Activated CD8-positive, alpha-beta memory T cell treated with anti-CD3 and anti-CD28 coated beads, Interleukin-2, amount 10 ng/mL, durations not matched to agents 7 days and 5 days (primary cell): Measurements from ENCODE around the gene CLIP2. TPM values are rescaled to one million over a fixed set of nuclear protein-coding genes. Genes with fewer than 3 reads are reported as not detected.
"Not testable (repeated sequence)": the region's sequence is repeated elsewhere in the genome, so short reads cannot be mapped to it uniquely, and the experiment has no call there.

Source experiments
- ATAC-seq: fragments of 150-1000 bp; cut with Tn5 transposase; one replicate; pipeline ENCODE4 v1.10.0; 2021; ENCODE audit warnings: moderate library complexity
- CTCF ChIA-PET: fragments of 350-600 bp; sonication (Branson Sonifier 250); formaldehyde crosslinking; loops from one replicate; lab custom pipeline; 2021; ENCODE audit warnings: antibody characterized with exemption; lab: Charles Lee
- DNase-seq: peaks from one replicate; pipeline ENCODE4 v3.0.0-alpha.2; 2020
- H3K27ac Mint-ChIP-seq: one replicate; pipeline ENCODE4 v1.8.0; 2021; ENCODE audit warnings: mild to moderate bottlenecking, mixed read lengths
- H3K27me3 Mint-ChIP-seq: one replicate; pipeline ENCODE4 v1.8.0; 2021; ENCODE audit warnings: mixed read lengths
- H3K36me3 Mint-ChIP-seq: one replicate; pipeline ENCODE4 v1.8.0; 2021; ENCODE audit warnings: mild to moderate bottlenecking, mixed read lengths
- H3K4me1 Mint-ChIP-seq: one replicate; pipeline ENCODE4 v1.8.0; 2021; ENCODE audit warnings: mixed read lengths
- H3K4me3 Mint-ChIP-seq: one replicate; pipeline ENCODE4 v1.8.0; 2021; ENCODE audit warnings: mild to moderate bottlenecking, moderate library complexity, mixed read lengths
- H3K9me3 Mint-ChIP-seq: one replicate; pipeline ENCODE4 v1.8.0; 2022; ENCODE audit warnings: low read depth, mixed read lengths
- total RNA-seq, 2 experiments: library from RNA; stranded (reverse); gene quantifications; one replicate each; pipeline ENCODE4 v1.2.3, GENCODE V29; 2021

The CLIP2 gene
- total RNA-seq, 2 experiments from 2014 or later: 1.9 to 4.6 TPM

DNA sequence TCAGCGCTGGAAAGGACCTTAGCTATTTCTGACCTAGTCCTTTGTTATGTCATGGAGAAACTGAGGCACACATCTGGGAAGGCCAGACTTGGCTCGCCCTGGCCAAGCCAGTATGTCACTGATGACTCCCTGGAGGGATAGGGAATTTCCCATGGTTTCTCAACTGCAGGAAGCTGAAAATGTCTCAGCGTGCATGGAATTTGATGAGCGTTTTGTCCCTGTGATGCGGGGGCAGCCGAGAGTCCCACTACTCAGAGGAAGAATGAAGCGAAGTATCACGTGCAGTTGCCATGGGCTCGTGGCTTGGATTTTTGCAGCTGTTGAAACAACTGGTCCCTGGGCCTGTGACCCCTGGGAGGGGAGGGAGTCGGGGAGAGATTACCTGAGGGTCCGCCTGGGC, 44.8 kb downstream of the CLIP2 start:
- H3K9me3 Mint-ChIP-seq: no peaks in the 10 kb centered on the region
- peaks cover 9% of the 10 kb centered on the region for H3K4me1 Mint-ChIP-seq
- no peak overlapping the region for H3K4me3 Mint-ChIP-seq
- H3K27me3 Mint-ChIP-seq: no peaks in the 10 kb centered on the region
- no peak for DNase-seq
- ATAC-seq: no peak
- CTCF ChIA-PET: interaction anchor here (0.7 to 1.7 kb wide), 2 partner anchors 128 to 321 kb away, joined by 3 to 4 read pairs; no protein-coding TSS in a partner anchor
- no peak overlapping the region for H3K27ac Mint-ChIP-seq
- no peaks in the 10 kb centered on the region for H3K36me3 Mint-ChIP-seq

DNA sequence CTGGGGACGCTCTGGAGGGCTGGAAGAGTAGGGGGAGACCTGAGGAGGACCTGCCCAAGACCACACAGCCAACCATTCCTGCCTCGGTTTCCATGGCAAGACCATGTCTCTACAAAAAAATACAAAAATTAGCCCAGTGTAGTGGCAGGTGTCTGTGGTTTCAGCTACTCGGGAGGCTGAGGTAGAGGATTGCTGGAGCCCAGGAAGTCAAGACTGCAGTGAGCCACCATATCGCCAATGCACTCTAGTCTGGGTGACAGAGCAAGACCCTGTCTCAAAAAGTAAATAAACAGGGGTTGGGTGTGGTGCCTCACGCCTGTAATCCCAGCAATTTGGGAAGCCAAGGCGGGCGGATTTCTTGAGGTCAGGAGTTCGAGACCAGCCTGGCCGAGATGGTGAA, 48.7 kb downstream of the CLIP2 start:
- Mint-ChIP-seq H3K4me3 (no peak overlapping the region), H3K27me3 (no peaks in the 10 kb centered on the region), H3K4me1 (peaks cover 9% of the 10 kb centered on the region), H3K27ac (no peak overlapping the region), H3K9me3 (no peaks in the 10 kb centered on the region), H3K36me3 (no peaks in the 10 kb centered on the region)
- DNase-seq (no peak), ATAC-seq (no peak)
- CTCF ChIA-PET: no interaction called here

DNA sequence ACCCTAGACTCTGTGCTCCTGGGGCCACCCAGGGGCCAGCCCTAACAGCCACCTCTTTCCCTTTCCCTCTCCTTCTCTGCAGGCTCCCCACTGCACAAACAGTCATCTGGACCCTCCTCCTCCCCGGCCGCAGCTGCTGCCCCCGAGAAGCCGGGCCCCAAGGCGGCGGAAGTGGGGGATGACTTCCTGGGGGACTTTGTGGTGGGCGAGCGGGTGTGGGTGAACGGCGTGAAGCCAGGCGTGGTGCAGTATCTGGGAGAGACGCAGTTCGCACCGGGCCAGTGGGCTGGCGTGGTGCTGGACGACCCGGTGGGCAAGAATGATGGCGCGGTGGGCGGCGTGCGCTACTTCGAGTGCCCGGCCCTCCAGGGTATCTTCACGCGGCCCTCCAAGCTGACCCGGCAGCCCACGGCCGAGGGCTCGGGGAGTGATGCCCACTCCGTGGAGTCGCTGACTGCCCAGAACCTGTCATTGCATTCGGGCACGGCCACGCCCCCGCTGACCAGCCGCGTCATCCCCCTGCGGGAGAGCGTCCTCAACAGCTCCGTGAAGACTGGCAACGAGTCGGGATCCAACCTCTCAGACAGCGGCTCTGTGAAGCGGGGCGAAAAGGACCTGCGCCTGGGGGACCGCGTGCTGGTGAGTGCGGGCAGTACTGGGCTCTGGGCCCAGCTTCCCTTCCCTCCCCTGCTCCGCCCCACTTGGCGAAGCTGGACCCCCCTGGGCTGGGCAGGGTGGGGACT, 49.3 kb downstream of the CLIP2 start:
- H3K4me3 Mint-ChIP-seq: no peak overlapping the region
- DNase-seq: peak; percentile 43
- no peaks in the 10 kb centered on the region for H3K27me3 Mint-ChIP-seq
- CTCF ChIA-PET: no interaction called here
- no peaks in the 10 kb centered on the region for H3K9me3 Mint-ChIP-seq
- no peak overlapping the region for H3K27ac Mint-ChIP-seq
- peaks cover 9% of the 10 kb centered on the region for H3K4me1 Mint-ChIP-seq
- H3K36me3 Mint-ChIP-seq: no peaks in the 10 kb centered on the region
- no peak for ATAC-seq

DNA sequence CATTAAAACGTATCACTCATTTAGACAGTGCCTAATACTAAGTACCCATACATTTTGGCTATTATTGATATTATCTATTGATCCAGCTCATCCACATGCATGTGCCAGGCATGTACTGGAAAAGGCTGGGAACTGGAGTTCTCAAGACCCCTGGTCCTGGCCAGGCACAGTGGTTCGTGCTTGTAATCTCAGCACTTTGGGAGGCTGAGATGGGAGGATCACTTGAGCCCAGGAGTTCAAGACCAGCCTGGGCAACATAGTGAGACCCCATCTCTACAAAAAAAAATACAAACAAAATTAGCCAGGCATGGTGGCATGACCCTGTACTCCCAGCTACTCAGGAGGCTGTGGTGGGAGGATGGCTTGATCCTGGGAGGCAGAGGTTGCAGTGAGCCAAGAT, 50.4 kb downstream of the CLIP2 start:
- H3K27ac Mint-ChIP-seq, H3K4me3 Mint-ChIP-seq, CTCF ChIA-PET, DNase-seq, H3K4me1 Mint-ChIP-seq, H3K36me3 Mint-ChIP-seq, ATAC-seq, H3K9me3 Mint-ChIP-seq, H3K27me3 Mint-ChIP-seq: not testable (repeated sequence)

DNA sequence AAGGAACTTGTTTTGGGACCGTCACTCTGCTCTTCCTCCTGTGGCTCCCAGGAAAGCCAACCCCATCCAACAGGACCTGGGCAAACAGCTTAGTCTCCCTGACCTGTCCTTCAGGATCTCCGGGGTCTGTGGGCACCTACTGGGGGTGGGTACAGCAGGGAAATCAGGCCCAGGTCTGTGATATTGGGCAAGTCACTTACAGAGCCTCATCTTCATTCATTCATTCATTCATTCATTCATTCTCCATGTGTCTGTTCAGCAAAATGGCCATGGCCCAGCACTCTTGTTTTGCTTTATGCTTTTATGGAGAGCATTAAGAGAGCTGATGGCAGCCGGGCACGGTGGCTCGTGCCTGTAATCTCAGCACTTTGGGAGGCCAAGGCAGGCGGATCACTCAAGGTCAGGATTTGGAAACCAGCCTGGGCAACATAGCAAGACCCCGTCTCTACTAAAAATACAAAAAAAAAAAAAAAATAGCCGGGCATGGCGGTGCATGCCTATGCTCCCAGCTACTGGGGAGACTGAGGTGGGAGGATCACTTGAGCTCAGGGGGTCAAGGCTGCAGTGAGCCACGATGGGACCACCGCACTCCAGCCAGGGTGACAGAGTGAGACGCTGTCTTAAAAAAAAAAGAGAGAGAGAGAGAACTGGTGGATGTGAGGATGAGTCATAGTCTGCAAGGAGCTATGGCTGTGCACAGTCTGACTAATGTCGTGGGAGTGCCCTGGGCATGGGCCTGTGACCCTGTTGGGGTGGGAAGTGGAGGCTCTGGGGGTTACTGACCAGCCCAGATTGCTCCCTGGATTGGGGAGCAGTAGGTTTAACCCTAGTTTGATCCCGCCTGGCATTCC, 54.3 kb downstream of the CLIP2 start:
- Mint-ChIP-seq H3K27ac (no peak overlapping the region), H3K4me1 (peaks cover 2% of the 10 kb centered on the region), H3K36me3 (no peaks in the 10 kb centered on the region), H3K9me3 (no peaks in the 10 kb centered on the region), H3K27me3 (no peaks in the 10 kb centered on the region), H3K4me3 (no peak overlapping the region)
- ATAC-seq: peak; percentile 39
- no peak for DNase-seq
- CTCF ChIA-PET: interaction anchor here (0.6 kb wide), 1 partner anchor 64 kb away, joined by 4 read pairs; no protein-coding TSS in a partner anchor

DNA sequence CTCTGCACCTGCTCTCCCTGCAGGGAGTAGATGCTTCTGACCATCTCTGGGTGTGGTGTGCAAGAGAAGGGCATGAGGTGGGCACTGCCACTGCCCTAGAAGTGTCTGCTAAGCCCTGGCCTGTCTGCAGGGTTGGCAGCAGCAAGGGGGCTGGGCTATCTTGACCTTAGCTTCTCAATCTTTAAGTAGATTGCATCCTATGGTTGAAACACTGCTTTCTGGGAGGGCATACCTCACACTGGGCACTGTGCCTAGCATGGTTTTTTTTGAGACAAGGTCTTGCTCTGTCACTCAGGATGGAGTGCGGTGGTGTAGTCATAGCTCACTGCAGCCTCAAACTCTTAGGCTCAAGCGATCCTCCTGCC, 54.9 kb downstream of the CLIP2 start:
- no peaks in the 10 kb centered on the region for H3K4me1 Mint-ChIP-seq

DNA sequence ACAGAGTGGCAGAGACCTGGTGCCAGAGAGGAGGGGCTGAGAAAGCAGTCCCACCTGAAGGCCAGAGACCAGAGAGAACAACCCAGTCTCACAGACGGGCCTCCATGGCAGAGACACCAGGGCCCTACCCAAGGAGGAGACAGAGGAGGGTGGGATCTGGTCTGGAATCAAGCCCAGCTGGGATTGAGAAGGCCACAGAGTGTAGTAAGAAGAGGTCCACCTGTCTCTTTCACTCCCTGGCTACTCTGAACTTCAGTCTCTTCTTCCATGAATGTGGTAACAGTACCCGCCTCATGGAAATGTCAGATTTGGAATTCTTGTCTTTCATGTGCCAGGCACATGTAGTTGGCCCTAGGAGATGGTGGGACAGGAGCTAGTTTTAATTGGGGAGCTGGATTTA, 55.6 kb downstream of the CLIP2 start:
- no peaks in the 10 kb centered on the region for H3K9me3 Mint-ChIP-seq
- H3K4me1 Mint-ChIP-seq: no peaks in the 10 kb centered on the region
- H3K27me3 Mint-ChIP-seq: no peaks in the 10 kb centered on the region
- H3K4me3 Mint-ChIP-seq: no peak overlapping the region
- ATAC-seq (no peak), DNase-seq (no peak)
- H3K27ac Mint-ChIP-seq: no peak overlapping the region
- CTCF ChIA-PET: interaction anchor here (1.1 kb wide), 1 partner anchor 56 kb away, joined by 3 read pairs; no protein-coding TSS in a partner anchor
- no peaks in the 10 kb centered on the region for H3K36me3 Mint-ChIP-seq

More for the DNA sequence above, 54.9 kb downstream of the CLIP2 start:
- no peak overlapping the region for H3K27ac Mint-ChIP-seq
- no peak for DNase-seq
- ATAC-seq: no peak
- no peaks in the 10 kb centered on the region for H3K36me3 Mint-ChIP-seq
- H3K4me3 Mint-ChIP-seq: no peak overlapping the region
- CTCF ChIA-PET: no interaction called here
- no peaks in the 10 kb centered on the region for H3K27me3 Mint-ChIP-seq
- H3K9me3 Mint-ChIP-seq: no peaks in the 10 kb centered on the region

DNA sequence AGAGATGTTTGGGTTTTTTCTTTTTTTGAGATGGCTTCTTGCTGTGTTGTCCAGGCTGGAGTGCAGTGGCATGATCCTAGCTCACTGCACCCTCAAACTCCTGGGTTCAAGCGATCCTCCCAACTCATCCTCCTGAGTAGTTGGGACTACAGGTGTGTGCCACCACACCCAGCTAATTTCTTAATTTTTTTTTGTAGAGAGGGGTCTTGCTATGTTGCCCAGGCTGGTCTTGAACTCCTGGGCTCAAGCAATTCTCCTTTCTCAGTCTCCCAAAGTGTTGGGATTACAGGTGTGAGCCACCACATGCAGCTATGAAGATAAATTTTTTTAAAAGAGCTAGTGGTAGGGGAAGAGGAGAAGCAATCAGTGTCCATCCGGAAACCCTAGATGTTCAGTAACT, 56.8 kb downstream of the CLIP2 start:
- CTCF ChIA-PET: interaction anchor here (1.1 kb wide), 1 partner anchor 55 kb away, joined by 3 read pairs; no protein-coding TSS in a partner anchor
- H3K4me3 Mint-ChIP-seq: no peak overlapping the region
- no peaks in the 10 kb centered on the region for H3K4me1 Mint-ChIP-seq
- no peak overlapping the region for H3K27ac Mint-ChIP-seq
- H3K36me3 Mint-ChIP-seq: no peaks in the 10 kb centered on the region
- no peak for ATAC-seq
- no peaks in the 10 kb centered on the region for H3K27me3 Mint-ChIP-seq
- no peak for DNase-seq
- H3K9me3 Mint-ChIP-seq: no peaks in the 10 kb centered on the region

DNA sequence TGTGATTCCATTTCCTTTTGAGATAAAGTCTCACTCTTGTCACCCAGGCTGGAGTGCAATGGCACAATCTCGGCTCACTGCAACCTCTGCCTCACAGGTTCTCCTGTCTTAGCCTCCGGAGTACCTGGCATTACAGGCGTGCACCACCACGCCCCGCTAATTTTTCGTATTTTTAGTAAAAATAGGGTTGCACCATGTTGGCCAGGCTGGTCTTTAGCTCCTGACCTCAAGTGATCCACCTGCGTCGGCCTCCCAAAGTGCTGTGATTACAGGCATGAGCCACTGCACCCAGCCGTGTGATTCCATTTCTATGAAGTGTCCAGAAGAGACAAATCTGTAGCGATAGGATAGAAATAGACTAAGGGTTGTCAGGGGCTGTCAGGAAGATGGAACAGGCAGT, 60.4 kb downstream of the CLIP2 start:
- no peak for DNase-seq
- H3K27ac Mint-ChIP-seq: no peak overlapping the region
- no peaks in the 10 kb centered on the region for H3K4me1 Mint-ChIP-seq
- H3K27me3 Mint-ChIP-seq: no peaks in the 10 kb centered on the region
- H3K36me3 Mint-ChIP-seq: no peaks in the 10 kb centered on the region
- no peak overlapping the region for H3K4me3 Mint-ChIP-seq
- no peaks in the 10 kb centered on the region for H3K9me3 Mint-ChIP-seq
- CTCF ChIA-PET: no interaction called here
- no peak for ATAC-seq

DNA sequence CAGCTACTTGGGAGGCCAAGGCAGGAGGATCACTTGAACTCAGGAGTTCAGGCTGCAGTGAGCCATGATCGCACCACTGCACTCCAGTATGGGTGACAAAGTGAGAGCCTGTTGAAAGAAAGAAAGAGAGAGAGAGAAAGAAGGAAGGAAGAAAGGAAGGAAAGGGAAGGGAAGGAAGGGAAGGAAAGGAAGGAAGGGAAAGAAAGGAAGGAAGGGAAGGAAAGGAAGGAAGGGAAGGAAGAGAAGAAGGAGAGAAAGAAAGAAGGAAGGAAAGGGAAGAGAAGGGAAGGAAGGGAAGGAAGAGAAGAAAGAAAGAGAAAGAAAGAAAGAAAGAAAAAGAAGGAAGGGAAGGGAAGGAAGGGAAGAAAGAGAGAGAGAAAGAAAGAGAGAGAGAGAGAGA, 61.5 kb downstream of the CLIP2 start:
- CTCF ChIA-PET: no interaction called here
- Mint-ChIP-seq H3K27ac (no peak overlapping the region), H3K4me3 (no peak overlapping the region), H3K4me1 (peaks cover 3% of the 10 kb centered on the region), H3K36me3 (no peaks in the 10 kb centered on the region), H3K9me3 (no peaks in the 10 kb centered on the region), H3K27me3 (no peaks in the 10 kb centered on the region)
- DNase-seq: no peak
- no peak for ATAC-seq

DNA sequence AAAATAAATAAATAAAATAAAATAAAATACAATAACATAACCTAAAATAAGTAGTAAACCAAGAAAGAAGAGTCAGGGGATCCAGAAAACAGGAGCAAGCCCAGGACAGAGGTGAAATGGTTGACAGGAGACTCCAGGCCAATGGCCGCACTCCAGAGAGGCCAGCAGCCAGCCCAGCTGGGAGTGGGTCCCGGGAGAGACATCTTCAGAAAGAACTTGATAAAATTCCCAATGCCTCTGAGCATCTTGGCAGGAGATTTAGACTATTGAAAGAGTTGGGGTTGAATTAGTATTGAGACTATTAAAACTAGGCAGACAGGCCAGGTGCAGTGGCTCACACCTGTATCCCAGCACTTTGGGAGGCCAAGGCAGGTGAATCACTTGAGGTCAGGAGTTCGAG, 62.6 kb downstream of the CLIP2 start:
- H3K4me3 Mint-ChIP-seq: no peak overlapping the region
- no peaks in the 10 kb centered on the region for H3K27me3 Mint-ChIP-seq
- no peaks in the 10 kb centered on the region for H3K36me3 Mint-ChIP-seq
- no peak overlapping the region for H3K27ac Mint-ChIP-seq
- no peaks in the 10 kb centered on the region for H3K9me3 Mint-ChIP-seq
- H3K4me1 Mint-ChIP-seq: peaks cover 3% of the 10 kb centered on the region
- DNase-seq (no peak), ATAC-seq (no peak)
- CTCF ChIA-PET: interaction anchor here (0.6 kb wide), 1 partner anchor 74 kb away, joined by 3 read pairs; no protein-coding TSS in a partner anchor

DNA sequence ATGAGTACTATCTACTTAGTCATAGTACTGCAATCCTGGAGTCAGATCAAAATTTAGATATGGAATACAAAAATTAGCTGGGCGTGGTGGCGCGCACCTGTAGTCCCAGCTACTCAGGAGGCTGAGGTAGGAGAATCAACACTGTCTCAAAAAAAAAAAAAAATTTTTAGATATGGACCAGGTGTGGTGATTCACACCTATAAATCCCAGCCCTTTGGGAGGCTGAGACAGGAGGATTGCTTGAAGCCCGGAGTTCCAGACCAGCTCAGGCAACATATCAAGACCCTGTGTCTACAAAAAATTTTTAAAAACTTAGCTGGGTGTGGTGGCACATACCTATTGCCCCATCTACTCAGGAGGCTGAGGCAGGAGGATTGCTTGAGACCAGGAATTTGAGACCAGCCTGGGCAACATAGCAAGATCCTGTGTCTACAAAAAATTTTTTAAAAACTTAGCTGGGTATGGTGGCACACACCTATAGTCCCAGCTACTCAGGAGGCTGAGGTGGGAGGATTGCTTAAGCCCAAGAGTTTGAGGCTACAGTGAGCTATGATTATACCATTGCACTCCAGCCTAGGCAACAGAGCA, 63.4 kb downstream of the CLIP2 start:
- H3K27ac Mint-ChIP-seq, H3K36me3 Mint-ChIP-seq, H3K27me3 Mint-ChIP-seq, ATAC-seq, H3K4me3 Mint-ChIP-seq, H3K9me3 Mint-ChIP-seq, H3K4me1 Mint-ChIP-seq, DNase-seq: not testable (repeated sequence)
- CTCF ChIA-PET: interaction anchor here (1.1 to 1.4 kb wide), 2 partner anchors 49 to 146 kb away, joined by 3 to 5 read pairs; no protein-coding TSS in a partner anchor

DNA sequence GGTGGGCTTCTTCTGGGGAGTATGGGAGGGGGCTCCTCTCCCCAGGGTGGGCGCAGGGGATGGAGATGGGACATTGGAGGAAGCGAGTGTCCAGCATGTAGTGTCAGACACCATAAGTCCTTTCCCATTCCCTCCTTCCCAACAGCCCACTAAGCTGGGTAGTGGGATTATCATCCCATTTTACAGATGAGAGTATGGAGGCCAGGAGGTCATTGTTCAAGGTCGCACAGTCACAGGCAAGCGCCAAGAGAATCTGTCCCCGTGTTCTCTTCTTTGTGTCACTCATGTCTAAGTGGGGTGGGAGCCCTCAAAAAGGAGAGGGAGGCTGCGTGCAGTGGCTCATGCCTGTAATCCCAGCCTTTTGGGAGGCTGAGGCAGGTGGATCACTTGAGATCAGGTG, 64.8 kb downstream of the CLIP2 start:
- DNase-seq (no peak), ATAC-seq (no peak)
- Mint-ChIP-seq H3K4me1 (peaks cover 3% of the 10 kb centered on the region), H3K9me3 (no peaks in the 10 kb centered on the region), H3K27ac (no peak overlapping the region), H3K27me3 (no peaks in the 10 kb centered on the region), H3K4me3 (no peak overlapping the region), H3K36me3 (no peaks in the 10 kb centered on the region)
- CTCF ChIA-PET: no interaction called here
